ENCODE measurements around the gene TBX20.
"Not testable (repeated sequence)": the region's sequence is repeated elsewhere in the genome, so short reads cannot be mapped to it uniquely, and the experiment has no call there.

GRCh38 chr7:35184961-35185360 lies 68.9 kb downstream of the TBX20 start:
- TF ChIP-seq, protein P1, sequence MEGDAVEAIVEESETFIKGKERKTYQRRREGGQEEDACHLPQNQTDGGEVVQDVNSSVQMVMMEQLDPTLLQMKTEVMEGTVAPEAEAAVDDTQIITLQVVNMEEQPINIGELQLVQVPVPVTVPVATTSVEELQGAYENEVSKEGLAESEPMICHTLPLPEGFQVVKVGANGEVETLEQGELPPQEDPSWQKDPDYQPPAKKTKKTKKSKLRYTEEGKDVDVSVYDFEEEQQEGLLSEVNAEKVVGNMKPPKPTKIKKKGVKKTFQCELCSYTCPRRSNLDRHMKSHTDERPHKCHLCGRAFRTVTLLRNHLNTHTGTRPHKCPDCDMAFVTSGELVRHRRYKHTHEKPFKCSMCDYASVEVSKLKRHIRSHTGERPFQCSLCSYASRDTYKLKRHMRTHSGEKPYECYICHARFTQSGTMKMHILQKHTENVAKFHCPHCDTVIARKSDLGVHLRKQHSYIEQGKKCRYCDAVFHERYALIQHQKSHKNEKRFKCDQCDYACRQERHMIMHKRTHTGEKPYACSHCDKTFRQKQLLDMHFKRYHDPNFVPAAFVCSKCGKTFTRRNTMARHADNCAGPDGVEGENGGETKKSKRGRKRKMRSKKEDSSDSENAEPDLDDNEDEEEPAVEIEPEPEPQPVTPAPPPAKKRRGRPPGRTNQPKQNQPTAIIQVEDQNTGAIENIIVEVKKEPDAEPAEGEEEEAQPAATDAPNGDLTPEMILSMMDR (conservative IDR thresholded peaks at IDR 0.05): not testable (repeated sequence)
- TF ChIP-seq ZFX (IDR thresholded peaks at IDR 0.05): not testable (repeated sequence)
